ENCODE measurements around the gene LRRC36. TPM values are rescaled to one million over a fixed set of nuclear protein-coding genes. Genes with fewer than 3 reads are reported as not detected.

LRRC36 gene
- total and polyA plus RNA-seq, 2 experiments from 2014 or later = 1.2 TPM; not detected in 1

DNA sequence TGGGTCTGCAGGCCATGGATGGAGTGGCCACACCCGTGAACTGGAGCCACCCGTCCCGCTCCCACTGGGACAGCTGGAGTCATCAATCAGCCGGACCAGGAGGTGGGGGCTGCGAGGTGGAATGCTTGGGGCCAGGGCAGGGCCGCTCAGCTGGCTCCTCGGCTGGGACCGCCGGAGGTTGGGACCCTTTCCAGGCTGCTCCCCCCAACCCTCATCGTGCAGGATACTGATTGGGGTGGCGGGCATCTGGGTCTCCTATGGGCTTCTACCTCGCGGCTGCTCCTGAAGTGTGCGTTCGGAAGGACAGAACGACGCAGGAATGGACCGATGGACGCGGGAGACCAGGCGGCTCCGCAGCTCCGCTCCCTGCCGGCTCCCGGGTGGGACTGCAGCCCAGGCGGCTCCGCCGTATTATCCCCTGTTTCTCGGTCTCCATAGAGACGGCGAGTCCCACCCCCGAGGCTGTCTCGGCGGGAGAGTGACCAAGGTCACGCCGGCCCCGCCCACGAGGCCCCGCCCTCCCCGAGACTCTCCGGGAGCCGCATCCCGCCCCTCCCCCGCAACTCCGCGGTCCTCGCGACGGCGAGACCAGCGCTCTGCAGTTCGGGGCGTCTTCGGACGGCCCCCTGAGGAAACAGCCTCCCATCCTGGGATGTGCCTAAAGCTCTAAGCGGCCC is 66.6 kb downstream of the LRRC36 start, which contains the start of gene TPPP3:
Gene TPPP3, minus strand, starts transcription at position 388 of the 677 bp plus-strand sequence. CDS start 2,387 bp downstream, outside the sequence.
- DNase-seq (ENCODE audit: low spot score) (peak; percentile 83), ATAC-seq (peak; percentile 59)
- Histone ChIP-seq H3K4me2 (peak within 1 kb of the TSS; percentile 92), H4K20me1 (replicated peaks; ENCODE audit: insufficient read depth) (no peaks in the 10 kb centered on the region), H3K4me1 (ENCODE audit: insufficient read depth) (peaks cover 34% of the 10 kb centered on the region), H3K4me3 (peak within 1 kb of the TSS; percentile 61), H3K79me2 (replicated peaks; ENCODE audit: insufficient read depth) (no peaks in the 10 kb centered on the region), H3K9me2 (ENCODE audit: insufficient read depth) (no peaks in the 10 kb centered on the region), H2AFZ (peak within 1 kb of the TSS; percentile 96), H3K27me3 (ENCODE audit: insufficient read depth) (peaks cover 45% of the 10 kb centered on the region), H3K36me3 (ENCODE audit: insufficient read depth) (no peaks in the 10 kb centered on the region), H3K27ac (ENCODE audit: low read depth) (no peak within 1 kb of the TSS), H3F3A (replicated peaks; ENCODE audit: low read depth) (0 out of 2 replicates have a peak, but pooled peaks cover 10% of the 10 kb centered on the region)
- no peaks in the 10 kb centered on the region for H3K9me3 Mint-ChIP-seq
- H3K4me1 Mint-ChIP-seq = peaks cover 19% of the 10 kb centered on the region
- H3K36me3 Mint-ChIP-seq (ENCODE audit: low read depth) = no peaks in the 10 kb centered on the region
- H3K27me3 Mint-ChIP-seq (ENCODE audit: insufficient read depth, low read depth, poor library complexity) = peaks cover 57% of the 10 kb centered on the region
- TF ChIP-seq STAT1 (IDR thresholded peaks at IDR 0.05; ENCODE audit: unreplicated experiment) = no peak
- no peak for TF ChIP-seq NANOG (IDR thresholded peaks at IDR 0.05; ENCODE audit: borderline replicate concordance)
- TF ChIP-seq, protein P1, sequence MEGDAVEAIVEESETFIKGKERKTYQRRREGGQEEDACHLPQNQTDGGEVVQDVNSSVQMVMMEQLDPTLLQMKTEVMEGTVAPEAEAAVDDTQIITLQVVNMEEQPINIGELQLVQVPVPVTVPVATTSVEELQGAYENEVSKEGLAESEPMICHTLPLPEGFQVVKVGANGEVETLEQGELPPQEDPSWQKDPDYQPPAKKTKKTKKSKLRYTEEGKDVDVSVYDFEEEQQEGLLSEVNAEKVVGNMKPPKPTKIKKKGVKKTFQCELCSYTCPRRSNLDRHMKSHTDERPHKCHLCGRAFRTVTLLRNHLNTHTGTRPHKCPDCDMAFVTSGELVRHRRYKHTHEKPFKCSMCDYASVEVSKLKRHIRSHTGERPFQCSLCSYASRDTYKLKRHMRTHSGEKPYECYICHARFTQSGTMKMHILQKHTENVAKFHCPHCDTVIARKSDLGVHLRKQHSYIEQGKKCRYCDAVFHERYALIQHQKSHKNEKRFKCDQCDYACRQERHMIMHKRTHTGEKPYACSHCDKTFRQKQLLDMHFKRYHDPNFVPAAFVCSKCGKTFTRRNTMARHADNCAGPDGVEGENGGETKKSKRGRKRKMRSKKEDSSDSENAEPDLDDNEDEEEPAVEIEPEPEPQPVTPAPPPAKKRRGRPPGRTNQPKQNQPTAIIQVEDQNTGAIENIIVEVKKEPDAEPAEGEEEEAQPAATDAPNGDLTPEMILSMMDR (conservative IDR thresholded peaks at IDR 0.05; ENCODE audit: low read depth in 2 of 2) = peak; percentile 38 to 45
- no peak for TF ChIP-seq EZH2phosphoT487 (IDR thresholded peaks at IDR 0.05; ENCODE audit: unreplicated experiment)
- TF ChIP-seq POLR2AphosphoS5 (IDR thresholded peaks at IDR 0.05; ENCODE audit: low read depth) = no peak
- TF ChIP-seq CREB1 (CRISPR knock-in tag; IDR thresholded peaks at IDR 0.05; ENCODE audit: low read depth) = no peak
- H3K27ac Mint-ChIP-seq = no peak within 1 kb of the TSS
- peak within 1 kb of the TSS; percentile 65 for H3K4me3 Mint-ChIP-seq

DNA sequence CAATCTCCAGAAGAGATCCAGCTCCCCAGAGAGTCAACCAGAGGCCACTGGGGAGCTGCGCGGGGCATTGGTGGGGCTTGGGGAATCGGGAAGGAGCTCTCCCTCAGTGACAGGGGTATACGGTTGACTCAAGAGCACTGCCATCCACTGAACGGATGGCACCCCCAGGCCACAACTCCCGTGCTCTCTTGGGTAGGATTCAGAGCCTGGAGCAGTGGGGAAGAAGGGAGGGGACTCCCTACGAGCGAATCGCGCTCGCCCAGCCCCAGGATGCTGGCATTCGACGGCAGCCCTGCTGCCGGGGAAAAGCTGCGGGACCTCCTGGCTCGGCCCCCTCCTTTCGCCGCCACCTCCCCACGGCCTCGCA is 67.2 kb downstream of the LRRC36 start:
- peaks cover 45% of the 10 kb centered on the region for H3K27me3 ChIP-seq (ENCODE audit: insufficient read depth)
- Mint-ChIP-seq H3K27me3 (ENCODE audit: insufficient read depth, low read depth, poor library complexity) (peaks cover 58% of the 10 kb centered on the region), H3K9me3 (no peaks in the 10 kb centered on the region), H3K4me3 (peak overlapping the region; percentile 65), H3K4me1 (peaks cover 17% of the 10 kb centered on the region), H3K36me3 (ENCODE audit: low read depth) (no peaks in the 10 kb centered on the region), H3K27ac (no peak overlapping the region)
- H3K9me2 ChIP-seq (ENCODE audit: insufficient read depth) = no peaks in the 10 kb centered on the region
- no peak overlapping the region for H3K27ac ChIP-seq (ENCODE audit: low read depth)
- no peaks in the 10 kb centered on the region for H3K36me3 ChIP-seq (ENCODE audit: insufficient read depth)
- peak overlapping the region; percentile 92 for H3K4me2 ChIP-seq
- ATAC-seq = peak; percentile 5
- peak overlapping the region; percentile 61 for H3K4me3 ChIP-seq
- no peak for DNase-seq (ENCODE audit: low spot score)
- peaks cover 34% of the 10 kb centered on the region for H3K4me1 ChIP-seq (ENCODE audit: insufficient read depth)
- H2AFZ ChIP-seq = peak overlapping the region; percentile 96
- no peaks in the 10 kb centered on the region for H4K20me1 ChIP-seq (replicated peaks; ENCODE audit: insufficient read depth)
- H3F3A ChIP-seq (replicated peaks; ENCODE audit: low read depth) = 0 out of 2 replicates have a peak, but pooled peaks cover 10% of the 10 kb centered on the region
- TF ChIP-seq EZH2 (IDR thresholded peaks at IDR 0.05; ENCODE audit: low read depth, unreplicated experiment) (no peak), NANOG (IDR thresholded peaks at IDR 0.05; ENCODE audit: borderline replicate concordance) (no peak), ZNF114 (CRISPR knock-in tag; IDR thresholded peaks at IDR 0.05) (no peak), EZH2phosphoT487 (IDR thresholded peaks at IDR 0.05; ENCODE audit: unreplicated experiment) (no peak), ZNF331 (CRISPR knock-in tag; IDR thresholded peaks at IDR 0.05; ENCODE audit: low read depth) (no peak)
- no peaks in the 10 kb centered on the region for H3K79me2 ChIP-seq (replicated peaks; ENCODE audit: insufficient read depth)
